Heart left ventricle (tissue), 16 donors: Measurements from ENCODE around the gene FNDC3B. TPM values are rescaled to one million over a fixed set of nuclear protein-coding genes. Genes with fewer than 3 reads are reported as not detected.
A peak's percentile ranks its signal among the peaks of the same experiment; 100 is the strongest.

Source experiments
- ATAC-seq, 4 donors: fragments of 200-7000 bp; cut with Tn5 transposase; one replicate each; pipeline ENCODE4 v1.9.1; 2020 to 2022; ENCODE audit warnings: moderate library complexity in 4 of 4, mild to moderate bottlenecking in 3 of 4, moderate number of reproducible peaks in 1 of 4
- DNase-seq, 5 donors: peaks; one replicate each; pipeline ENCODE4 v3.0.0-alpha.2; 2020
- H3K27ac ChIP-seq, 12 donors: fragments of 200-600 bp; sonication (generic) in 4 of 12; one replicate each; pipeline versions ENCODE4 v1.5.0 to v1.8.0; 2016 to 2022; ENCODE audit warnings: mild to moderate bottlenecking in 2 of 12
- H3K27me3 ChIP-seq, 9 donors: fragments of 200-600 bp; sonication (generic) in 2 of 9; one replicate each; pipeline versions ENCODE4 v1.5.1 to v1.8.0; 2016 to 2022; ENCODE audit warnings: mild to moderate bottlenecking in 3 of 9
- H3K36me3 ChIP-seq, 9 donors: fragments of 200-600 bp; sonication (generic) in 2 of 9; one replicate each; pipeline versions ENCODE4 v1.5.0 to v1.8.0; 2018 to 2022; ENCODE audit warnings: mild to moderate bottlenecking in 2 of 9
- H3K4me1 ChIP-seq, 12 donors: fragments of 200-600 bp; sonication (generic) in 4 of 12; one replicate each; pipeline versions ENCODE4 v1.5.0 to v1.8.0; 2016 to 2022; ENCODE audit warnings: mild to moderate bottlenecking in 3 of 12
- H3K4me3 ChIP-seq, 12 donors: fragments of 200-600 bp; sonication (generic) in 4 of 12; one replicate each; pipeline versions ENCODE4 v1.5.0 to v1.8.0; 2017 to 2022; ENCODE audit warnings: mild to moderate bottlenecking in 9 of 12, moderate library complexity in 4 of 12
- H3K9me3 ChIP-seq, 12 donors: fragments of 200-600 bp; sonication (generic) in 4 of 12; one replicate each; pipeline versions ENCODE4 v1.5.0 to v1.8.0; 2016 to 2022; ENCODE audit warnings: mild to moderate bottlenecking in 1 of 12
- CTCF ChIP-seq, 12 donors: fragments of 200-600 bp; sonication (generic) in 4 of 12; IDR thresholded peaks; one replicate each; pipeline versions ENCODE4 v1.5.0 to v1.8.0; 2018 to 2022; ENCODE audit warnings: antibody characterized with exemption in 12 of 12, mild to moderate bottlenecking in 5 of 12
- POLR2A ChIP-seq, 2 donors: fragments of 450-650 bp; IDR thresholded peaks; one replicate each; pipeline ENCODE4 v1.6.1; 2017; ENCODE audit warnings: antibody characterized with exemption in 2 of 2, mild to moderate bottlenecking in 2 of 2, moderate library complexity in 2 of 2
- WGBS, 4 donors: extraction: QIAGEN DNeasy Blood & Tissue Kit in 2 of 4; methylation state at CpG; one replicate each; pipeline versions ENCODE4 v1.1.5 to v1.1.7; 2013 to 2018; 5-methylcytosine and 5-hydroxymethylcytosine counted together
- intact Hi-C, 10 donors: fragments of 100-400 bp; cut with DNase I; formaldehyde crosslinking; loops; one replicate each; pipeline versions ENCODE4 v1.11.1 to v1.14.2; 2022
- polyA plus RNA-seq, 2 donors: library from polyadenylated mRNA; stranded (reverse); fragments of 200-250 nt; gene quantifications; one replicate each; pipeline ENCODE4 v1.2.3, GENCODE V29; 2013
- total RNA-seq, 9 donors: library from RNA; depleted of rRNA in 2 of 9; stranded (reverse); fragments of >200 nt in 2 of 9; fragmentation: NEBNext Ultra II Directional in 3 of 9; extraction: Animal tissue kit (Norgen Biotek cat#: 25700) in 3 of 9; gene quantifications; one replicate each; pipeline versions ENCODE4 v1.1.0 to v1.2.4, GENCODE V29; 2016 to 2023
- donor health status: ischemic (EF 13 %, LVEDD 7.1; RV severe dilation, severe dysfunction).
- donor health status: healthy with polysubstance abuse.
- donor health status: DM: no; HTN: yes; CAD: no.
- donor health status: DM: no; HTN: no; CAD: no.
- donor health status: ischemic (EF 25% LVEDD 6.9; RV normal size, moderate dysfunction).
- donor health status: ischemic (EF 25% LVEDD 5.7; RV mildly dilated, moderate dysfunction).
- donor health status: healthy.
- donor health status: DM: yes; HTN: yes; CAD: no.
- donor health status: ischemic (EF 35%, LVEDD 5.7; RV mildly dilated, moderate dysfunction).
- donor health status: nonischemic (EF 11% LVEDD 7.7; RV severe dilation, severe dysfunction).
- donor health status: DM: yes; HTN: yes; CAD: no.
- donor health status: PGD.
- donor health status: ischemic (EF 29% LVEDD 5.4; RV normal size, mild dysfunction).
- donor health status: nonischemic (EF 23%, LVEDD 6.1; RV moderate dilation, normal function).

The FNDC3B gene
- total and polyA plus RNA-seq, 11 donors = 9.4 to 113 (median 68.2) TPM

GRCh38 chr3:172324611-172325203, 285.3 kb downstream of the FNDC3B start:
- no peak for TF ChIP-seq POLR2A (IDR thresholded peaks at IDR 0.05)
- no peak for TF ChIP-seq CTCF (IDR thresholded peaks at IDR 0.05)
- peak; percentile 38 to 73 (median 60) for DNase-seq
- Histone ChIP-seq H3K9me3 (no peaks in the 10 kb centered on the region), H3K27ac (peak overlapping the region in 11 of 12 donors; percentile 3 to 89 (median 54)), H3K36me3 (peaks cover 0 to 80% (median 50%) of the 10 kb centered on the region in 9 donors), H3K4me1 (peaks cover 0 to 52% (median 39%) of the 10 kb centered on the region in 12 donors), H3K27me3 (no peaks in the 10 kb centered on the region), H3K4me3 (no peak overlapping the region)
- intact Hi-C loops = loop anchor here in 3 of 10 donors (5.0 to 10.0 kb wide), 3 partner anchors 37 to 490 kb away; no protein-coding TSS in a partner anchor
- ATAC-seq = peak; percentile 70 to 83 (median 81)
- WGBS, 4 donors = 77 to 93% (median 85%) methylated on average over 4 to 7 of the region's 7 CpGs

- no peaks in the 10 kb centered on the region for H3K27me3 ChIP-seq
- 85 to 89% (median 87%) methylated on average over 8 of the region's 8 CpGs for WGBS, 4 donors
- intact Hi-C loops = loop anchor here in 3 of 10 donors (10.0 kb wide), 1 partner anchor 491 kb away; no protein-coding TSS in a partner anchor
Observed at GRCh38 chr3:172325461-172325860, 286.1 kb downstream of the FNDC3B start.

GRCh38 chr3:172326993-172327392, 287.6 kb downstream of the FNDC3B start:
- TF ChIP-seq CTCF (IDR thresholded peaks at IDR 0.05) = no peak
- TF ChIP-seq POLR2A (IDR thresholded peaks at IDR 0.05) = no peak
- ATAC-seq = no peak
- intact Hi-C loops = loop anchor here in 3 of 10 donors (10.0 kb wide), 1 partner anchor 492 kb away; no protein-coding TSS in a partner anchor
- Histone ChIP-seq H3K4me3 (no peak overlapping the region), H3K27ac (no peak overlapping the region), H3K9me3 (no peaks in the 10 kb centered on the region), H3K36me3 (peaks cover 0 to 95% (median 72%) of the 10 kb centered on the region in 9 donors), H3K4me1 (peaks cover 0 to 29% (median 16%) of the 10 kb centered on the region in 12 donors), H3K27me3 (no peaks in the 10 kb centered on the region)
- WGBS, 4 donors = 95 to 99% (median 96%) methylated on average over 3 of the region's 3 CpGs
- no peak for DNase-seq

More at GRCh38 chr3:172325461-172325860, 286.1 kb downstream of the FNDC3B start:
- peaks cover 0 to 88% (median 57%) of the 10 kb centered on the region in 9 donors for H3K36me3 ChIP-seq
- ATAC-seq (no peak), DNase-seq (no peak)
- peak overlapping the region in 6 of 12 donors; percentile 7 to 89 (median 60) for H3K27ac ChIP-seq
- no peaks in the 10 kb centered on the region for H3K9me3 ChIP-seq
- no peak overlapping the region for H3K4me3 ChIP-seq
- peaks cover 0 to 44% (median 31%) of the 10 kb centered on the region in 12 donors for H3K4me1 ChIP-seq
- TF ChIP-seq POLR2A (IDR thresholded peaks at IDR 0.05) = no peak
- TF ChIP-seq CTCF (IDR thresholded peaks at IDR 0.05) = no peak

- intact Hi-C loops = loop anchor here in 3 of 10 donors (10.0 kb wide), 1 partner anchor 493 kb away; no protein-coding TSS in a partner anchor
Observed at GRCh38 chr3:172328282-172328681, 288.9 kb downstream of the FNDC3B start.

More at GRCh38 chr3:172328282-172328681, 288.9 kb downstream of the FNDC3B start:
- Histone ChIP-seq H3K9me3 (no peaks in the 10 kb centered on the region), H3K4me3 (no peak overlapping the region), H3K4me1 (peaks cover 0 to 30% (median 14%) of the 10 kb centered on the region in 12 donors), H3K36me3 (peaks cover 0 to 95% (median 80%) of the 10 kb centered on the region in 9 donors), H3K27ac (peak overlapping the region in 1 of 12 donors; percentile 4), H3K27me3 (no peaks in the 10 kb centered on the region)
- DNase-seq (no peak), ATAC-seq (no peak)
- WGBS, 4 donors = 91 to 95% (median 93%) methylated on average over 4 of the region's 4 CpGs
- no peak for TF ChIP-seq POLR2A (IDR thresholded peaks at IDR 0.05)
- TF ChIP-seq CTCF (IDR thresholded peaks at IDR 0.05) = no peak
